K562 (cell line): Measurements from ENCODE around the gene APOC4. TPM values are rescaled to one million over a fixed set of nuclear protein-coding genes. Genes with fewer than 3 reads are reported as not detected.

Experiments
- CHCHD3 ChIP-seq: fragments of 250-450 bp; sonication (Bioruptor Pico); IDR thresholded peaks from 2 replicates; pipeline ENCODE4 v2.1.2; 2022; ENCODE audit warnings: mild to moderate bottlenecking
- EHMT2 ChIP-seq: fragments of 450-650 bp; IDR thresholded peaks from 2 replicates; pipeline ENCODE4 v1.6.1; 2018; ENCODE audit warnings: antibody characterized with exemption
- RBFOX2 ChIP-seq: fragments of 200-400 bp; formaldehyde crosslinking; IDR thresholded peaks from 2 replicates; pipeline ENCODE4 v1.6.1; 2017; ENCODE audit warnings: low read depth, mild to moderate bottlenecking, low read length, moderate library complexity
- RCOR1 ChIP-seq, 2 experiments: IDR thresholded peaks; 2 replicates each; pipeline ENCODE4 v1.6.1; 2012; ENCODE audit warnings: low read depth in 2 of 2, low read length in 2 of 2, borderline replicate concordance in 1 of 2, improper control_type of control experiment in 1 of 2
- RHOXF2B ChIP-seq: fragments of 250-450 bp; sonication (Bioruptor Pico); conservative IDR thresholded peaks from 2 replicates; pipeline ENCODE4 v1.5.1; 2021
- SMAD1 ChIP-seq: fragments of 150-350 bp; IDR thresholded peaks from 2 replicates; pipeline ENCODE4 v1.6.1; 2014; ENCODE audit warnings: low read length, low read depth; ENCODE audit not compliant: partially characterized antibody
- XRCC4 ChIP-seq: IDR thresholded peaks from one replicate; pipeline ENCODE4 v1.6.1; 2011; ENCODE audit not compliant: insufficient read depth, insufficient read length; ENCODE audit errors: extremely low read depth
- ZNF3 ChIP-seq: fragments of 250-450 bp; sonication (Bioruptor Pico); IDR thresholded peaks from 2 replicates; pipeline ENCODE4 v1.5.0; 2021; ENCODE audit warnings: mild to moderate bottlenecking, moderate library complexity
- polyA plus RNA-seq, 8 experiments: library from polyadenylated mRNA; depleted of rRNA in 4 of 8; stranded (reverse) in 5 of 8; unstranded in 3 of 8; fragments of >200 nt; fragmentation: Nextera tagmentation in 2 of 8; fragmentation: Illumina TruSeq in 1 of 8; extraction: Ambion mirVana in 2 of 8; extraction: Trizol in 1 of 8; gene quantifications; 2 replicates each; pipeline versions ENCODE4 v1.2.1 to v1.2.3, GENCODE V29; 2011 to 2014; ENCODE audit warnings: inconsistent platforms in 1 of 8, missing spikeins in 1 of 8
- total RNA-seq, 7 experiments: library from RNA; depleted of rRNA in 6 of 7; stranded (reverse); fragments of >200 nt in 6 of 7; fragmentation: Illumina TruSeq in 2 of 7; extraction: Trizol in 2 of 7; gene quantifications; 2 replicates each; pipeline versions ENCODE4 v1.2.1 to v1.2.3, GENCODE V29; 2011 to 2021; ENCODE audit warnings: low replicate concordance in 1 of 7
- TF ChIP-seq, protein P1 (sequence below): fragments of 450-650 bp; IDR thresholded peaks from 2 replicates; pipeline ENCODE4 v1.6.1; 2016; ENCODE audit warnings: low read depth
- TF ChIP-seq, protein P2 (sequence below): fragments of 450-650 bp; IDR thresholded peaks from 2 replicates; pipeline ENCODE4 v1.6.1; 2017; ENCODE audit warnings: antibody characterized with exemption, mild to moderate bottlenecking
- TF ChIP-seq, protein P3 (sequence below): fragments of 250-450 bp; sonication (Bioruptor Pico); IDR thresholded peaks from 2 replicates; pipeline ENCODE4 v1.4.0; 2020; ENCODE audit warnings: mild to moderate bottlenecking, moderate library complexity

APOC4 gene
- total and polyA plus RNA-seq, 9 of the 15 experiments (the other 6 are each of a cell fraction or from before 2014, with no cell fraction given) = 0.46 TPM; not detected in 8

DNA sequence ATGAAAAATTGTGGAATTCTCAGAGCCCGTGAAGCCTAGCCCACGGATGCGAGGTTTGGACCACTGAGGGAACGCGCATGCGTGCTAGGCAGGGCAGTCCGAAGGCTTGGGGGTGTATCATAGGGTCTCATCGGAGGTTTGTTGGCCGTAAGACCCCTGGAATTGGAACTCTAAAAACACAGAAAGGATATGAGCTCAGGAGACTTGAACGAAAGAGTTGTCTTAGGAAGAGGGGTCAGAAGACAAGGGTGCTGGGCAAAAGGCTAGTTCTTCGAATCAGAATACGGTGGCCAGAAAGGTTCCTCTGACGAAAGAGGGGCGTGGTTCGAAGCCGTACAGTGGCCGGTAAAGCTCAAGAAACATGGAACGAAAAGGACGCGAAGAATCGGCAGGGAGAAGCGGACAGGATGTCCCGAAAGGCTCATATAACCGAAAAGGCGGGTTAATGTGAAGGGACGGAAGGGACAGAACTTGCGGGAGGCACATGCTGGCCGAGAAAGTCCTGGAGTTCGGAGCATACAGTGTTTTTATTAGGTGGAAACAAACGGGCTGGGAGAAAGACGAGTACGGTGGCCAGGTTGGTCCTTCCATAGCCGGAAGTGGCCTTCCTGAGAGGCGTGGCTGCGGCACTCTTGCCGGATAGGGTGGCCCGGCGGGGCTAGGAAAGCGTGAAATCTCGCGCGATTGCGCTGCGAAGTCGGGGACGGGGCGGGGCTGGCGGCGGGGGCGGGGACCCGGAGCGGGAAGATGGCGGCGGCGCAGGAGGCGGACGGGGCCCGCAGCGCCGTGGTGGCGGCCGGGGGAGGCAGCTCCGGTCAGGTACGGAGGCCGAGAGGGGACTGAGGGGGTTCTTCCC is 12.8 kb downstream of the APOC4 start, which contains the start of gene CLPTM1 (continued):
- TF ChIP-seq, protein P1, sequence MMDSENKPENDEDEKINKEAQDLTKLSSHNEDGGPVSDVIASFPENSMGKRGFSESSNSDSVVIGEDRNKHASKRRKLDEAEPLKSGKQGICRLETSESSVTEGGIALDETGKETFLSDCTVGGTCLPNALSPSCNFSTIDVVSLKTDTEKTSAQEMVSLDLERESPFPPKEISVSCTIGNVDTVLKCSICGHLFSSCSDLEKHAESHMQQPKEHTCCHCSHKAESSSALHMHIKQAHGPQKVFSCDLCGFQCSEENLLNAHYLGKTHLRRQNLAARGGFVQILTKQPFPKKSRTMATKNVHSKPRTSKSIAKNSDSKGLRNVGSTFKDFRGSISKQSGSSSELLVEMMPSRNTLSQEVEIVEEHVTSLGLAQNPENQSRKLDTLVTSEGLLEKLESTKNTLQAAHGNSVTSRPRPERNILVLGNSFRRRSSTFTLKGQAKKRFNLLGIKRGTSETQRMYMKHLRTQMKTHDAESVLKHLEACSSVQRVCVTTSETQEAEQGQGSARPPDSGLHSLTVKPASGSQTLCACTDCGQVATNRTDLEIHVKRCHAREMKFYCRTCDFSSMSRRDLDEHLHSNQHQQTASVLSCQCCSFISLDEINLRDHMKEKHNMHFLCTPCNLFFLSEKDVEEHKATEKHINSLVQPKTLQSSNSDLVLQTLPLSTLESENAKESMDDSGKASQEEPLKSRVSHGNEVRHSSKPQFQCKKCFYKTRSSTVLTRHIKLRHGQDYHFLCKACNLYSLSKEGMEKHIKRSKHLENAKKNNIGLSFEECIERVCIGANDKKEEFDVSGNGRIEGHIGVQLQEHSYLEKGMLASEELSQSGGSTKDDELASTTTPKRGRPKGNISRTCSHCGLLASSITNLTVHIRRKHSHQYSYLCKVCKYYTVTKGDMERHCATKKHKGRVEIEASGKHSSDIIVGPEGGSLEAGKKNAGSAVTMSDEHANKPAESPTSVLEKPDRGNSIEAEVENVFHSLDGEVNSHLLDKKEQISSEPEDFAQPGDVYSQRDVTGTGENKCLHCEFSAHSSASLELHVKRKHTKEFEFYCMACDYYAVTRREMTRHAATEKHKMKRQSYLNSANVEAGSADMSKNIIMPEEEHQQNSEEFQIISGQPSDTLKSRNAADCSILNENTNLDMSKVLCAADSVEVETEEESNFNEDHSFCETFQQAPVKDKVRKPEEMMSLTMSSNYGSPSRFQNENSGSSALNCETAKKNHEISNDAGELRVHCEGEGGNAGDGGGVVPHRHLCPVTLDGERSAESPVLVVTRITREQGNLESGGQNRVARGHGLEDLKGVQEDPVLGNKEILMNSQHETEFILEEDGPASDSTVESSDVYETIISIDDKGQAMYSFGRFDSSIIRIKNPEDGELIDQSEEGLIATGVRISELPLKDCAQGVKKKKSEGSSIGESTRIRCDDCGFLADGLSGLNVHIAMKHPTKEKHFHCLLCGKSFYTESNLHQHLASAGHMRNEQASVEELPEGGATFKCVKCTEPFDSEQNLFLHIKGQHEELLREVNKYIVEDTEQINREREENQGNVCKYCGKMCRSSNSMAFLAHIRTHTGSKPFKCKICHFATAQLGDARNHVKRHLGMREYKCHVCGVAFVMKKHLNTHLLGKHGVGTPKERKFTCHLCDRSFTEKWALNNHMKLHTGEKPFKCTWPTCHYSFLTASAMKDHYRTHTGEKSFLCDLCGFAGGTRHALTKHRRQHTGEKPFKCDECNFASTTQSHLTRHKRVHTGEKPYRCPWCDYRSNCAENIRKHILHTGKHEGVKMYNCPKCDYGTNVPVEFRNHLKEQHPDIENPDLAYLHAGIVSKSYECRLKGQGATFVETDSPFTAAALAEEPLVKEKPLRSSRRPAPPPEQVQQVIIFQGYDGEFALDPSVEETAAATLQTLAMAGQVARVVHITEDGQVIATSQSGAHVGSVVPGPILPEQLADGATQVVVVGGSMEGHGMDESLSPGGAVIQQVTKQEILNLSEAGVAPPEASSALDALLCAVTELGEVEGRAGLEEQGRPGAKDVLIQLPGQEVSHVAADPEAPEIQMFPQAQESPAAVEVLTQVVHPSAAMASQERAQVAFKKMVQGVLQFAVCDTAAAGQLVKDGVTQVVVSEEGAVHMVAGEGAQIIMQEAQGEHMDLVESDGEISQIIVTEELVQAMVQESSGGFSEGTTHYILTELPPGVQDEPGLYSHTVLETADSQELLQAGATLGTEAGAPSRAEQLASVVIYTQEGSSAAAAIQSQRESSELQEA = peak; percentile 100
- TF ChIP-seq RBFOX2 (peak; percentile 89), XRCC4 (no peak), SMAD1 (no peak), ZNF3 (CRISPR knock-in tag) (no peak), EHMT2 (no peak), RCOR1 (IDR thresholded peaks at IDR 0.05; ENCODE audit: borderline replicate concordance in 1 of 2, low read depth in 2 of 2, low read length in 2 of 2) (peak in 1 of 2 experiments; percentile 25; a peak in 1 of 4 replicates), CHCHD3 (no peak), RHOXF2B (CRISPR knock-in tag) (no peak)
- TF ChIP-seq, protein P2, sequence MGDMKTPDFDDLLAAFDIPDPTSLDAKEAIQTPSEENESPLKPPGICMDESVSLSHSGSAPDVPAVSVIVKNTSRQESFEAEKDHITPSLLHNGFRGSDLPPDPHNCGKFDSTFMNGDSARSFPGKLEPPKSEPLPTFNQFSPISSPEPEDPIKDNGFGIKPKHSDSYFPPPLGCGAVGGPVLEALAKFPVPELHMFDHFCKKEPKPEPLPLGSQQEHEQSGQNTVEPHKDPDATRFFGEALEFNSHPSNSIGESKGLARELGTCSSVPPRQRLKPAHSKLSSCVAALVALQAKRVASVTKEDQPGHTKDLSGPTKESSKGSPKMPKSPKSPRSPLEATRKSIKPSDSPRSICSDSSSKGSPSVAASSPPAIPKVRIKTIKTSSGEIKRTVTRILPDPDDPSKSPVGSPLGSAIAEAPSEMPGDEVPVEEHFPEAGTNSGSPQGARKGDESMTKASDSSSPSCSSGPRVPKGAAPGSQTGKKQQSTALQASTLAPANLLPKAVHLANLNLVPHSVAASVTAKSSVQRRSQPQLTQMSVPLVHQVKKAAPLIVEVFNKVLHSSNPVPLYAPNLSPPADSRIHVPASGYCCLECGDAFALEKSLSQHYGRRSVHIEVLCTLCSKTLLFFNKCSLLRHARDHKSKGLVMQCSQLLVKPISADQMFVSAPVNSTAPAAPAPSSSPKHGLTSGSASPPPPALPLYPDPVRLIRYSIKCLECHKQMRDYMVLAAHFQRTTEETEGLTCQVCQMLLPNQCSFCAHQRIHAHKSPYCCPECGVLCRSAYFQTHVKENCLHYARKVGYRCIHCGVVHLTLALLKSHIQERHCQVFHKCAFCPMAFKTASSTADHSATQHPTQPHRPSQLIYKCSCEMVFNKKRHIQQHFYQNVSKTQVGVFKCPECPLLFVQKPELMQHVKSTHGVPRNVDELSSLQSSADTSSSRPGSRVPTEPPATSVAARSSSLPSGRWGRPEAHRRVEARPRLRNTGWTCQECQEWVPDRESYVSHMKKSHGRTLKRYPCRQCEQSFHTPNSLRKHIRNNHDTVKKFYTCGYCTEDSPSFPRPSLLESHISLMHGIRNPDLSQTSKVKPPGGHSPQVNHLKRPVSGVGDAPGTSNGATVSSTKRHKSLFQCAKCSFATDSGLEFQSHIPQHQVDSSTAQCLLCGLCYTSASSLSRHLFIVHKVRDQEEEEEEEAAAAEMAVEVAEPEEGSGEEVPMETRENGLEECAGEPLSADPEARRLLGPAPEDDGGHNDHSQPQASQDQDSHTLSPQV = no peak; the same call in 1 of the 2 replicates
- TF ChIP-seq, protein P3, sequence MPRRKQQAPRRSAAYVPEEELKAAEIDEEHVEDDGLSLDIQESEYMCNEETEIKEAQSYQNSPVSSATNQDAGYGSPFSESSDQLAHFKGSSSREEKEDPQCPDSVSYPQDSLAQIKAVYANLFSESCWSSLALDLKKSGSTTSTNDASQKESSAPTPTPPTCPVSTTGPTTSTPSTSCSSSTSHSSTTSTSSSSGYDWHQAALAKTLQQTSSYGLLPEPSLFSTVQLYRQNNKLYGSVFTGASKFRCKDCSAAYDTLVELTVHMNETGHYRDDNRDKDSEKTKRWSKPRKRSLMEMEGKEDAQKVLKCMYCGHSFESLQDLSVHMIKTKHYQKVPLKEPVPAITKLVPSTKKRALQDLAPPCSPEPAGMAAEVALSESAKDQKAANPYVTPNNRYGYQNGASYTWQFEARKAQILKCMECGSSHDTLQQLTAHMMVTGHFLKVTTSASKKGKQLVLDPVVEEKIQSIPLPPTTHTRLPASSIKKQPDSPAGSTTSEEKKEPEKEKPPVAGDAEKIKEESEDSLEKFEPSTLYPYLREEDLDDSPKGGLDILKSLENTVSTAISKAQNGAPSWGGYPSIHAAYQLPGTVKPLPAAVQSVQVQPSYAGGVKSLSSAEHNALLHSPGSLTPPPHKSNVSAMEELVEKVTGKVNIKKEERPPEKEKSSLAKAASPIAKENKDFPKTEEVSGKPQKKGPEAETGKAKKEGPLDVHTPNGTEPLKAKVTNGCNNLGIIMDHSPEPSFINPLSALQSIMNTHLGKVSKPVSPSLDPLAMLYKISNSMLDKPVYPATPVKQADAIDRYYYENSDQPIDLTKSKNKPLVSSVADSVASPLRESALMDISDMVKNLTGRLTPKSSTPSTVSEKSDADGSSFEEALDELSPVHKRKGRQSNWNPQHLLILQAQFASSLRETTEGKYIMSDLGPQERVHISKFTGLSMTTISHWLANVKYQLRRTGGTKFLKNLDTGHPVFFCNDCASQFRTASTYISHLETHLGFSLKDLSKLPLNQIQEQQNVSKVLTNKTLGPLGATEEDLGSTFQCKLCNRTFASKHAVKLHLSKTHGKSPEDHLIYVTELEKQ (CRISPR knock-in tag) = no peak
